HCT116 (cell line): ENCODE results near the gene FAIM2.

Experiments
- EGR1 ChIP-seq: IDR thresholded peaks from 2 replicates; pipeline ENCODE4 v1.6.1; 2012; ENCODE audit warnings: low read depth
- ELF1 ChIP-seq: IDR thresholded peaks from 2 replicates; pipeline ENCODE4 v1.6.1; 2012; ENCODE audit warnings: low read depth, borderline replicate concordance
- POLR2A ChIP-seq: IDR thresholded peaks from 2 replicates; pipeline ENCODE4 v1.7.0; 2011; ENCODE audit warnings: borderline replicate concordance; ENCODE audit not compliant: insufficient read depth, insufficient read length; ENCODE audit errors: extremely low read depth
- POLR2AphosphoS5 ChIP-seq: IDR thresholded peaks from 2 replicates; pipeline ENCODE4 v1.6.1; 2011; ENCODE audit warnings: mild to moderate bottlenecking, low read depth, low read length, moderate library complexity
- ZNF274 ChIP-seq: fragments of 200-500 bp; sonication (Bioruptor generic); IDR thresholded peaks from 2 replicates; pipeline ENCODE4 v1.6.1; 2014; ENCODE audit warnings: mild to moderate bottlenecking, low read depth, low read length, inconsistent platforms
- TF ChIP-seq, protein P1 (sequence below), 3 experiments: fragments of 200-600 bp in 1 of 3; sonication (generic) in 1 of 3; IDR thresholded peaks in 2 of 3; conservative IDR thresholded peaks in 1 of 3; 2 replicates each; pipeline ENCODE4 v1.5.1; 2012 to 2017; ENCODE audit warnings: low read depth in 2 of 3, low read length in 2 of 3, antibody characterized with exemption in 1 of 3, borderline replicate concordance in 1 of 3, control low read depth in 1 of 3, mild to moderate bottlenecking in 1 of 3, mixed read lengths in 1 of 3, mixed run types in 1 of 3, moderate library complexity in 1 of 3; ENCODE audit not compliant: insufficient read depth in 1 of 3

DNA sequence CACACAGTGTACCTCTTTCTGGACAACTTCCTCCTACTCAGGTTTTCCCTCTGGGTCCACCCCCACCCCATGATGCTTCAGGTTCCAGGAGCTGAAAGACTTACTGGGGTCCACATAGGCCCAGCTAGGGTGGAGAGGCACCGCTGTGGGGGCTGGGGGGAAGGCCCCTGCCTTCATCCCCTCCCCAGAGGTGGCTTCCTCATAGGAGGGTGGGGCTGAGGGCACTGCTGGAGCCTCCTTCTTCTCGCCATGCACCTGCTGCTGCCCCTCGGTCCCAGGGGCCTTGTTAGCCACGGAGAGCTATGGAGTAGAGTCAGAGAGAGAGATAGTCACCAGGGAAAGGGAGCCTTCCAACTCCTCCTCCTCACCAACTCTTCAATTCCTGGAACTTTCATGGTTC is 2.7 kb downstream of the FAIM2 start:
- TF ChIP-seq POLR2AphosphoS5: no peak
- TF ChIP-seq, protein P1, sequence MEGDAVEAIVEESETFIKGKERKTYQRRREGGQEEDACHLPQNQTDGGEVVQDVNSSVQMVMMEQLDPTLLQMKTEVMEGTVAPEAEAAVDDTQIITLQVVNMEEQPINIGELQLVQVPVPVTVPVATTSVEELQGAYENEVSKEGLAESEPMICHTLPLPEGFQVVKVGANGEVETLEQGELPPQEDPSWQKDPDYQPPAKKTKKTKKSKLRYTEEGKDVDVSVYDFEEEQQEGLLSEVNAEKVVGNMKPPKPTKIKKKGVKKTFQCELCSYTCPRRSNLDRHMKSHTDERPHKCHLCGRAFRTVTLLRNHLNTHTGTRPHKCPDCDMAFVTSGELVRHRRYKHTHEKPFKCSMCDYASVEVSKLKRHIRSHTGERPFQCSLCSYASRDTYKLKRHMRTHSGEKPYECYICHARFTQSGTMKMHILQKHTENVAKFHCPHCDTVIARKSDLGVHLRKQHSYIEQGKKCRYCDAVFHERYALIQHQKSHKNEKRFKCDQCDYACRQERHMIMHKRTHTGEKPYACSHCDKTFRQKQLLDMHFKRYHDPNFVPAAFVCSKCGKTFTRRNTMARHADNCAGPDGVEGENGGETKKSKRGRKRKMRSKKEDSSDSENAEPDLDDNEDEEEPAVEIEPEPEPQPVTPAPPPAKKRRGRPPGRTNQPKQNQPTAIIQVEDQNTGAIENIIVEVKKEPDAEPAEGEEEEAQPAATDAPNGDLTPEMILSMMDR (IDR thresholded peaks at IDR 0.05 in 2 of 3, conservative IDR thresholded peaks at IDR 0.05 in 1 of 3; ENCODE audit: borderline replicate concordance in 1 of 3, insufficient read depth in 1 of 3, low read depth in 2 of 3, low read length in 2 of 3): no peak
- TF ChIP-seq ELF1: no peak
- TF ChIP-seq EGR1: no peak
- no peak for TF ChIP-seq POLR2A
- no peak for TF ChIP-seq ZNF274
